22Rv1 (cell line): ENCODE data around the gene GDPD3.
A peak's percentile ranks its signal among the peaks of the same experiment; 100 is the strongest.

Source experiments
- H3K27ac ChIP-seq: fragments of 450-650 bp; 2 replicates; pipeline ENCODE4 v1.5.1; 2017
- ZFX ChIP-seq: fragments of 450-650 bp; IDR thresholded peaks from 2 replicates; pipeline ENCODE4 v1.6.1; 2017; ENCODE audit warnings: antibody characterized with exemption, borderline replicate concordance
- TF ChIP-seq, protein P1 (sequence below): fragments of 450-650 bp; IDR thresholded peaks from 2 replicates; pipeline ENCODE4 v1.5.1; 2017; ENCODE audit warnings: mild to moderate bottlenecking

Gene GDPD3

DNA sequence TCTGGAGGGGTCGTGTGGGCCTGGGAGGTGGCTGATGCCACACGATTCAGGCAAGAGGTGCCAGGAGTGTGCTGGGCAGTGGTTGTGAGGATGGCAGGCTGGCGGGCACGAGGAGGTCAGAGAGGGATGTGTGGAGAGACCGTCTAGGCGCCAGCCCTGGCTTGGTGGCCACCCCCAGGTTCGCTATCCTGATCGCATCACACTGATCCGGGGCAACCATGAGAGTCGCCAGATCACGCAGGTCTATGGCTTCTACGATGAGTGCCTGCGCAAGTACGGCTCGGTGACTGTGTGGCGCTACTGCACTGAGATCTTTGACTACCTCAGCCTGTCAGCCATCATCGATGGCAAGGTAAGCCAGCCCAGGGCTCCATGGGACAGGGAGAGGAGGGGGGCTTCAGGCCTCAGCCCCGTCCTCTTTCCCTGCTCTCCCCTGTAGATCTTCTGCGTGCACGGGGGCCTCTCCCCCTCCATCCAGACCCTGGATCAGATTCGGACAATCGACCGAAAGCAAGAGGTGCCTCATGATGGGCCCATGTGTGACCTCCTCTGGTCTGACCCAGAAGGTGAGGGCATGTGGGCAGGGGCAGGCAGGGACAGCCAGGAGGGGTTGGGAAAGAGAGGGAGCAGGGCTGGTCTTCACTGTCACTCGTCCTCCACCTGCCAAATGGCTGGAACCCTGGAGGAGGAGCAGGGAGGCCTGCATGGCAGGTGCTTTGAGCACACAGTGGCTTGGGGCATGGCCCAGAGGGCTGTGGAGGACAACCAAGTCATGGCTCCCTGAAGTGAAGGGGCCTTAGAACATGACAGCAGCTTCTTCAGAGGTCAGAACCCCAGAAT lies 29.9 kb downstream of the GDPD3 start:
- H3K27ac ChIP-seq = no peak overlapping the region
- TF ChIP-seq, protein P1, sequence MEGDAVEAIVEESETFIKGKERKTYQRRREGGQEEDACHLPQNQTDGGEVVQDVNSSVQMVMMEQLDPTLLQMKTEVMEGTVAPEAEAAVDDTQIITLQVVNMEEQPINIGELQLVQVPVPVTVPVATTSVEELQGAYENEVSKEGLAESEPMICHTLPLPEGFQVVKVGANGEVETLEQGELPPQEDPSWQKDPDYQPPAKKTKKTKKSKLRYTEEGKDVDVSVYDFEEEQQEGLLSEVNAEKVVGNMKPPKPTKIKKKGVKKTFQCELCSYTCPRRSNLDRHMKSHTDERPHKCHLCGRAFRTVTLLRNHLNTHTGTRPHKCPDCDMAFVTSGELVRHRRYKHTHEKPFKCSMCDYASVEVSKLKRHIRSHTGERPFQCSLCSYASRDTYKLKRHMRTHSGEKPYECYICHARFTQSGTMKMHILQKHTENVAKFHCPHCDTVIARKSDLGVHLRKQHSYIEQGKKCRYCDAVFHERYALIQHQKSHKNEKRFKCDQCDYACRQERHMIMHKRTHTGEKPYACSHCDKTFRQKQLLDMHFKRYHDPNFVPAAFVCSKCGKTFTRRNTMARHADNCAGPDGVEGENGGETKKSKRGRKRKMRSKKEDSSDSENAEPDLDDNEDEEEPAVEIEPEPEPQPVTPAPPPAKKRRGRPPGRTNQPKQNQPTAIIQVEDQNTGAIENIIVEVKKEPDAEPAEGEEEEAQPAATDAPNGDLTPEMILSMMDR = no peak
- TF ChIP-seq ZFX = no peak

DNA sequence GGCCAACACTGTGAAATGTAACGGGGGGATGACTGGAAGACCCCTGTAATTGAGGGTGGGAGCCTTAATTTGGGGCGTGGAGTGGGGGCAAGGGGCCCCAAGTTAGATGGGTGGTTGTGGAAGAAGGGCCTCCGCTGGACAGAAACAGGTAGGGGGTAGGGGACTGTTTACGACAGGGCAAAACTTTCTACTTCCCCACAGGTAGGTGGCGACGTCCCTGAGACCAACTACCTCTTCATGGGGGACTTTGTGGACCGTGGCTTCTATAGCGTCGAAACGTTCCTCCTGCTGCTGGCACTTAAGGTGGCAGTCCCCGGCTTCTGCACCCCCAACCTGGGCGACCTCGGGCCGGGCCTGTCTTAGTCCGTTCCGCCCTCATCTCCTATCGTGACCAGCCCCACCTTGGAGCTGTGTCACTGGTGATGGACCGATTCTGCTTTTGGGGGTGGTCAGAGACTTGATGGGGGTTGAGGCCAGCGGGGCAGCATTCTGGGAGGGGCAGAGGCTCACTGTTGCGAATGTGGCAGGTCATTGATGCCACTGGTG lies 30.7 kb downstream of the GDPD3 start:
- no peak overlapping the region for H3K27ac ChIP-seq

DNA sequence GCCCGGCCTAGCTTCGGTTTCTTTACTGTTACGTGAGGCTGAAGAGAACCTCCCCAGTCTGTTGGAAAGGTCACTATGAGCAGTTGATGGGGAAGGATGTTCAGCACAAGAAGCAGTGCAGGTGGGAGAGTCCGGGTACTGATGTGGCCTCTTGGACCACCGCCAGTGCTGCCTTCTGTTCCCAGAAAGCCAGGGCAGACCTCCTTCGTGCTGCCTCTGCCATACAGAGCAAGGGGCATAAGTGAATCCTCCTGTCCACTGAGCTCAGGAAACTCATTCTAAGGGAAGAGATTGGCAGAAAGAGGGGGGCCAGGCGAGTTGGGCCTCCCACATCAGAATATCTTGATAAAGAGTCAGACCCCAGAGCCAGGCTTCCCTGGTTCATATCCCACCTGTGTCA lies 33.9 kb downstream of the GDPD3 start:
- no peak for TF ChIP-seq ZFX
- TF ChIP-seq, protein P1 = no peak
- no peak overlapping the region for H3K27ac ChIP-seq

More for the DNA sequence above, 30.7 kb downstream of the GDPD3 start:
- TF ChIP-seq, protein P1 = peak; percentile 35
- no peak for TF ChIP-seq ZFX

DNA sequence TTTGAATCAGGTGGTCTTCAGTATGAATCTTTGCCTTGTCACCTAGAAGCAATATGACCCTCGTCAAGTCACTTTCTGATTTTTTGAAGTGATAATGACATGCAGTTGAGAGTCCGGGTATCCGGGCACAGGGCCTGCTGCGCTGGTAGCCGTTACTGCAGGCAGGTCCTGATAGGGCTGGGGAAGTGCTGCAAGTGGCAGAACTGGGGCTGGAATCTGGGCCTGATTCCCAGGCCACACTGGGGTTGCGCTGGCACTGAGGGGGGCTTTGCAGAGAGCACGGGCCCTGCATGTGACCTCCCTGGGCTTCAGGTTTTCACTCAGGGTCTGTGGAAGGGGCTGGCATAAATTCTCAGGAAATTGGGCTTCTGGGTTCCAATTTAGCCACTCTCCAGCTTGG lies 34.6 kb downstream of the GDPD3 start:
- no peak overlapping the region for H3K27ac ChIP-seq
- TF ChIP-seq ZFX = no peak
- TF ChIP-seq, protein P1 = no peak

DNA sequence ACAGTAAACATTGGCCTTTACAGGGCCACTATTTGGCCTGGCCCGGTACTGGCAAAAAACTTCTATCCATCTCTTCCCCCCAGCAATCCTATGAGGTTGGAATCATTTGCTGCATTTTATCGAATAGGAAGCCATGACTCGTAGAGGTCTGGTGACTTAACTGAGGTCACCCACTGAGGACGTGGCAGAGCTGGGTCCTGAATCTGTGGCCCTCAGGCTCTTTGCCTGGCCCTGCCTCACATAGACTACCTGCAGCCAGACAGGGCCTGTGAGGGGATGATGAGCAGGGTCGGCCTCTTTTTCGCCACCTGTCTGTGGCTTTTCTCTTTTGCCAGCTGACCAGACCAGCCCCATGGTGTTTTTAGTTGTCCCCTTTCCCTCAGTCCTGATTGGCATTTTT lies 35.7 kb downstream of the GDPD3 start:
- TF ChIP-seq, protein P1 = no peak
- no peak for TF ChIP-seq ZFX

DNA sequence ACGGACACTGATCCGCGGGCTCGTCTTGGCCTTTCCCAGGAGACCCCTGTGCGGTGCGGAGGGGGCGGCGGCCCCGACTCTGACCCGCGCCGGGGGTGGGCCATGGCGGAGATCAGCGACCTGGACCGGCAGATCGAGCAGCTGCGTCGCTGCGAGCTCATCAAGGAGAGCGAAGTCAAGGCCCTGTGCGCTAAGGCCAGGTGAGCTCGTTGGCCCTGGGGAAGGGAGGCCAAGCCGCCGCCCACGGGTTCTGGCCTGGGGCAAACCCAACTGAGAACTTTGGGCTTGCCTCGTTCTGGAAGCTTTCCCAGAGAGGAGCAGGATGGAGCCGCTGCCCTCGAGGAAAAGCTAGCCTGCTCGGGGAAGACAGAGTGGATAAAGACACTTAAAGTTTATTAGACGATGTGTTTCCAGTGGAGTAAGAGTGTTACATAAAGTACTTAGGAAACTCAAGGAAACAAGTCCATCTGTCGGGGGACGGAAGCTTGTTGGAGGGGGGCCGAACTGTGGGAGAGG lies 37.0 kb downstream of the GDPD3 start:
- peak overlapping the region; percentile 89 for H3K27ac ChIP-seq
- TF ChIP-seq, protein P1 = no peak

More for the DNA sequence above, 35.7 kb downstream of the GDPD3 start:
- no peak overlapping the region for H3K27ac ChIP-seq

DNA sequence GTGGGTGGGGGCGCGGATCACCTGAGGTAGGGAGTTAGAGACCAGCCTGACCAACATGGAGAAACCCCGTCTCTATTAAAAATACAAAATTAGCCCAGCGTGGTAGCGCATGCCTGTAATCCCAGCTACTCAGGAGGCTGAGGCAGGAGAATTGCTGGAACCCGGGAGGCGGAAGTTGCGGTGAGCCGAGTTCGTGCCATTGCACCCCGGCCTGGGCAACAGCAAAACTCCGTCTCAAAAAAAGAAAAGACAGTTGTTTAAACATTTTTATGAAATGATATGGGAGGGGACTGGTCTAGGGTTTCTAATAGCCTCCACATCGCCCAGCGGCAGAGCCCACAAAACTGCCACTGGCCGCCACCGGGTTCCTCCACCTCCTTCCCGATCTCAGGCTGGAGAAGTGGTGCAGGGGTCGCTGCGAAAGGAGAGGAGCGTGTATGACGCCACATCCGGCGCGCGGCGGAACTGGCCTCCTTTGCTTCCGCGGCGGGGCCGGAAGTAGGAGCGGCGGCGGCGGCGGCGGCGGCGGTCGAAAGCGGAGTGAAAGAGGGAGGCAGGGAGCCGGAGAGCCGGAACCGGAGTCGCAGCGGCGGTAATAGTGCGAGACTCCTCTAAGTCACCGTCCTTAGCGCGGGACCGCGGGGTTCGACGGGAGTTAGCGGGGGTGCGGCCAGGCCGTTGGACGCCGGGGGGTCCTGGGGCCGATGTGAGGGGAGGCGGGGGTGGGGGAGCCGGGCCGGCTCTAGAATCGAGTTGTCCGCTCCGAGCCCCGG lies 37.6 kb downstream of the GDPD3 start, which contains the start of gene PPP4C:
TSS of gene PPP4C (plus strand) at position 492 of the 773 bp plus-strand sequence. CDS start 384 bp downstream, outside the sequence.
- H3K27ac ChIP-seq = peak within 1 kb of the TSS; percentile 89
- no peak for TF ChIP-seq ZFX
- TF ChIP-seq, protein P1 = 0 out of 2 replicates have a peak, but pooled peaks have one; percentile 1
